K562 (cell line): ENCODE results near the gene CRKL. TPM values are rescaled to one million over a fixed set of nuclear protein-coding genes. Genes with fewer than 3 reads are reported as not detected.

ENCODE experiments used
- CXXC5 ChIP-seq: fragments of 250-450 bp; sonication (Bioruptor Pico); IDR thresholded peaks from 2 replicates; pipeline ENCODE4 v1.8.0; 2022; ENCODE audit warnings: inconsistent platforms, mild to moderate bottlenecking, moderate library complexity
- FOS ChIP-seq: IDR thresholded peaks from 3 replicates; pipeline ENCODE4 v1.6.1; 2011; ENCODE audit not compliant: insufficient read length; ENCODE audit errors: extremely low read depth
- KDM1A ChIP-seq, 2 experiments: fragments of 450-650 bp; IDR thresholded peaks; 2 replicates each; pipeline ENCODE4 v1.6.1; 2016; ENCODE audit warnings: mild to moderate bottlenecking in 2 of 2
- SNRNP70 ChIP-seq: fragments of 200-400 bp; formaldehyde crosslinking; optimal IDR thresholded peaks from 2 replicates; pipeline ENCODE3; 2017; ENCODE audit warnings: low read depth, low read length
- SRSF3 ChIP-seq: fragments of 200-400 bp; formaldehyde crosslinking; IDR thresholded peaks from 2 replicates; pipeline ENCODE4 v1.6.1; 2016; ENCODE audit warnings: mild to moderate bottlenecking, low read length, moderate library complexity; ENCODE audit not compliant: insufficient read depth
- TAF15 ChIP-seq: fragments of 200-400 bp; formaldehyde crosslinking; IDR thresholded peaks from 2 replicates; pipeline ENCODE4 v1.6.1; 2017; ENCODE audit warnings: mild to moderate bottlenecking, low read depth, low read length, moderate library complexity
- TRIM24 ChIP-seq, 2 experiments: fragments of 450-650 bp; IDR thresholded peaks; 2 replicates each; pipeline ENCODE4 v1.6.1; 2016
- ZNF124 ChIP-seq: sonication (generic); formaldehyde crosslinking; IDR thresholded peaks from 2 replicates; pipeline ENCODE4 v1.8.1; 2022; ENCODE audit warnings: missing genetic modification reagents
- ZNF212 ChIP-seq: fragments of 450-650 bp; formaldehyde crosslinking; IDR thresholded peaks from 2 replicates; pipeline ENCODE4 v1.4.0; 2020; ENCODE audit warnings: mild to moderate bottlenecking
- ZNF311 ChIP-seq: fragments of 250-450 bp; sonication (Bioruptor Pico); IDR thresholded peaks from 2 replicates; pipeline ENCODE4 v1.4.0; 2020; ENCODE audit warnings: mild to moderate bottlenecking, moderate library complexity
- polyA plus RNA-seq, 8 experiments: library from polyadenylated mRNA; depleted of rRNA in 4 of 8; stranded (reverse) in 5 of 8; unstranded in 3 of 8; fragments of >200 nt; fragmentation: Nextera tagmentation in 2 of 8; fragmentation: Illumina TruSeq in 1 of 8; extraction: Ambion mirVana in 2 of 8; extraction: Trizol in 1 of 8; gene quantifications; 2 replicates each; pipeline versions ENCODE4 v1.2.1 to v1.2.3, GENCODE V29; 2011 to 2014; ENCODE audit warnings: inconsistent platforms in 1 of 8, missing spikeins in 1 of 8
- total RNA-seq, 7 experiments: library from RNA; depleted of rRNA in 6 of 7; stranded (reverse); fragments of >200 nt in 6 of 7; fragmentation: Illumina TruSeq in 2 of 7; extraction: Trizol in 2 of 7; gene quantifications; 2 replicates each; pipeline versions ENCODE4 v1.2.1 to v1.2.3, GENCODE V29; 2011 to 2021; ENCODE audit warnings: low replicate concordance in 1 of 7
- TF ChIP-seq, protein P1 (sequence below): fragments of 450-650 bp; IDR thresholded peaks from 2 replicates; pipeline ENCODE4 v1.6.1; 2016
- TF ChIP-seq, protein P2 (sequence below): fragments of 250-450 bp; sonication (Bioruptor Pico); IDR thresholded peaks from 2 replicates; pipeline ENCODE4 v1.4.0; 2020; ENCODE audit warnings: mild to moderate bottlenecking
- TF ChIP-seq, protein P3 (sequence below): fragments of 250-450 bp; sonication (Bioruptor Pico); IDR thresholded peaks from 2 replicates; pipeline ENCODE4 v1.5.0; 2020; ENCODE audit warnings: mild to moderate bottlenecking, borderline replicate concordance
- TF ChIP-seq, protein P4 (sequence below): sonication (generic); formaldehyde crosslinking; IDR thresholded peaks from 2 replicates; pipeline ENCODE4 v1.8.0; 2022; ENCODE audit warnings: missing genetic modification reagents, mild to moderate bottlenecking, borderline replicate concordance

Gene CRKL
- total and polyA plus RNA-seq, 9 of the 15 experiments (the other 6 are each of a cell fraction or from before 2014, with no cell fraction given) = 100 to 263 (median 124) TPM

DNA sequence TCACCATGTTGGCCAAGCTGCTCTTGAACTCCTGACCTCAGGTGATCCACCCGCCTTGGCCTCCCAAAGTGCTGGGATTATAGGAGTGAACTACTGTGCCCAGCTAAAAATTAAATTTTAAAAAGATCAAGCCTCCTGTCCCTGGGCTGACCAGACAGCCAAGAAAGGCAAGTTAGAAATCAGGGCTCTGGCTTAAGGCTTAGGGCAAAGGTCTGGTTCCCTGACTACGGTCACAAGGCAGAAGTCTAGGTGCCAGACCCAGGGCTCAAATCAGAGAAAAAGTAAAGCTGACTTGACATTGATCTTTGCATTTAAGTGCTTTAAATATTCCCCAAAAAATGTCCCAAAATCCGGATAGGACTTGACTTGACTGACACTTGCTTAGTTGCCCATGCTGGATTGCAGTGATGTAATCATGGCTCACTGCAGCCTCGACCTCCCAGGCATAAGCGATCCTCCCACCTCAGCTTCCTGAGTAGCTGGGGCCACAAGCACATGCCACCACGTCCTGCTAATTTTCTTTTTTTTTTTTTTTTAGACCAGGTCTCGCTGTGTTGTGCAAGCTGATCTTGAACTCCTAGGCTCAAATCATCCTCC is 17.3 kb upstream of the CRKL start (continued):
- TF ChIP-seq, protein P1, sequence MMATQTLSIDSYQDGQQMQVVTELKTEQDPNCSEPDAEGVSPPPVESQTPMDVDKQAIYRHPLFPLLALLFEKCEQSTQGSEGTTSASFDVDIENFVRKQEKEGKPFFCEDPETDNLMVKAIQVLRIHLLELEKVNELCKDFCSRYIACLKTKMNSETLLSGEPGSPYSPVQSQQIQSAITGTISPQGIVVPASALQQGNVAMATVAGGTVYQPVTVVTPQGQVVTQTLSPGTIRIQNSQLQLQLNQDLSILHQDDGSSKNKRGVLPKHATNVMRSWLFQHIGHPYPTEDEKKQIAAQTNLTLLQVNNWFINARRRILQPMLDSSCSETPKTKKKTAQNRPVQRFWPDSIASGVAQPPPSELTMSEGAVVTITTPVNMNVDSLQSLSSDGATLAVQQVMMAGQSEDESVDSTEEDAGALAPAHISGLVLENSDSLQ = peak; percentile 84
- TF ChIP-seq, protein P2, sequence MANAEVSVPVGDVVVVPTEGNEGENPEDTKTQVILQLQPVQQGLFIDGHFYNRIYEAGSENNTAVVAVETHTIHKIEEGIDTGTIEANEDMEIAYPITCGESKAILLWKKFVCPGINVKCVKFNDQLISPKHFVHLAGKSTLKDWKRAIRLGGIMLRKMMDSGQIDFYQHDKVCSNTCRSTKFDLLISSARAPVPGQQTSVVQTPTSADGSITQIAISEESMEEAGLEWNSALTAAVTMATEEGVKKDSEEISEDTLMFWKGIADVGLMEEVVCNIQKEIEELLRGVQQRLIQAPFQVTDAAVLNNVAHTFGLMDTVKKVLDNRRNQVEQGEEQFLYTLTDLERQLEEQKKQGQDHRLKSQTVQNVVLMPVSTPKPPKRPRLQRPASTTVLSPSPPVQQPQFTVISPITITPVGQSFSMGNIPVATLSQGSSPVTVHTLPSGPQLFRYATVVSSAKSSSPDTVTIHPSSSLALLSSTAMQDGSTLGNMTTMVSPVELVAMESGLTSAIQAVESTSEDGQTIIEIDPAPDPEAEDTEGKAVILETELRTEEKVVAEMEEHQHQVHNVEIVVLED (CRISPR knock-in tag) = no peak
- TF ChIP-seq TRIM24 (IDR thresholded peaks at IDR 0.05) (no peak), KDM1A (IDR thresholded peaks at IDR 0.05) (peak in 1 of 2 experiments; percentile 22; a peak in 1 of 4 replicates), SNRNP70 (no peak), ZNF311 (CRISPR knock-in tag) (no peak), ZNF124 (no peak), CXXC5 (CRISPR knock-in tag) (no peak), FOS (no peak), ZNF212 (CRISPR knock-in tag) (no peak), SRSF3 (no peak), TAF15 (no peak)
- TF ChIP-seq, protein P3, sequence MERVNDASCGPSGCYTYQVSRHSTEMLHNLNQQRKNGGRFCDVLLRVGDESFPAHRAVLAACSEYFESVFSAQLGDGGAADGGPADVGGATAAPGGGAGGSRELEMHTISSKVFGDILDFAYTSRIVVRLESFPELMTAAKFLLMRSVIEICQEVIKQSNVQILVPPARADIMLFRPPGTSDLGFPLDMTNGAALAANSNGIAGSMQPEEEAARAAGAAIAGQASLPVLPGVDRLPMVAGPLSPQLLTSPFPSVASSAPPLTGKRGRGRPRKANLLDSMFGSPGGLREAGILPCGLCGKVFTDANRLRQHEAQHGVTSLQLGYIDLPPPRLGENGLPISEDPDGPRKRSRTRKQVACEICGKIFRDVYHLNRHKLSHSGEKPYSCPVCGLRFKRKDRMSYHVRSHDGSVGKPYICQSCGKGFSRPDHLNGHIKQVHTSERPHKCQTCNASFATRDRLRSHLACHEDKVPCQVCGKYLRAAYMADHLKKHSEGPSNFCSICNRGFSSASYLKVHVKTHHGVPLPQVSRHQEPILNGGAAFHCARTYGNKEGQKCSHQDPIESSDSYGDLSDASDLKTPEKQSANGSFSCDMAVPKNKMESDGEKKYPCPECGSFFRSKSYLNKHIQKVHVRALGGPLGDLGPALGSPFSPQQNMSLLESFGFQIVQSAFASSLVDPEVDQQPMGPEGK = no peak
- TF ChIP-seq, protein P4, sequence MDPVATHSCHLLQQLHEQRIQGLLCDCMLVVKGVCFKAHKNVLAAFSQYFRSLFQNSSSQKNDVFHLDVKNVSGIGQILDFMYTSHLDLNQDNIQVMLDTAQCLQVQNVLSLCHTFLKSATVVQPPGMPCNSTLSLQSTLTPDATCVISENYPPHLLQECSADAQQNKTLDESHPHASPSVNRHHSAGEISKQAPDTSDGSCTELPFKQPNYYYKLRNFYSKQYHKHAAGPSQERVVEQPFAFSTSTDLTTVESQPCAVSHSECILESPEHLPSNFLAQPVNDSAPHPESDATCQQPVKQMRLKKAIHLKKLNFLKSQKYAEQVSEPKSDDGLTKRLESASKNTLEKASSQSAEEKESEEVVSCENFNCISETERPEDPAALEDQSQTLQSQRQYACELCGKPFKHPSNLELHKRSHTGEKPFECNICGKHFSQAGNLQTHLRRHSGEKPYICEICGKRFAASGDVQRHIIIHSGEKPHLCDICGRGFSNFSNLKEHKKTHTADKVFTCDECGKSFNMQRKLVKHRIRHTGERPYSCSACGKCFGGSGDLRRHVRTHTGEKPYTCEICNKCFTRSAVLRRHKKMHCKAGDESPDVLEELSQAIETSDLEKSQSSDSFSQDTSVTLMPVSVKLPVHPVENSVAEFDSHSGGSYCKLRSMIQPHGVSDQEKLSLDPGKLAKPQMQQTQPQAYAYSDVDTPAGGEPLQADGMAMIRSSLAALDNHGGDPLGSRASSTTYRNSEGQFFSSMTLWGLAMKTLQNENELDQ = no peak
